Activated CD8-positive, alpha-beta memory T cell treated with anti-CD3 and anti-CD28 coated beads for 36 hours (primary cell): ENCODE measurements around the gene WASF3. TPM values are rescaled to one million over a fixed set of nuclear protein-coding genes. Genes with fewer than 3 reads are reported as not detected.

Experiments used
- CTCF ChIA-PET: fragments of 350-600 bp; sonication (Branson Sonifier 250); formaldehyde crosslinking; loops from one replicate; lab custom pipeline; 2021; ENCODE audit warnings: antibody characterized with exemption; lab: Charles Lee
- POLR2A ChIA-PET: fragments of 350-600 bp; sonication (Branson Sonifier 250); formaldehyde crosslinking; loops from one replicate; lab custom pipeline; 2021; ENCODE audit warnings: antibody characterized with exemption; lab: Charles Lee
- total RNA-seq, 2 experiments: library from RNA; stranded (reverse); gene quantifications; one replicate each; pipeline ENCODE4 v1.2.3, GENCODE V29; 2021

The WASF3 gene
- total RNA-seq, 2 experiments from 2014 or later: 0.06 to 0.08 TPM

DNA sequence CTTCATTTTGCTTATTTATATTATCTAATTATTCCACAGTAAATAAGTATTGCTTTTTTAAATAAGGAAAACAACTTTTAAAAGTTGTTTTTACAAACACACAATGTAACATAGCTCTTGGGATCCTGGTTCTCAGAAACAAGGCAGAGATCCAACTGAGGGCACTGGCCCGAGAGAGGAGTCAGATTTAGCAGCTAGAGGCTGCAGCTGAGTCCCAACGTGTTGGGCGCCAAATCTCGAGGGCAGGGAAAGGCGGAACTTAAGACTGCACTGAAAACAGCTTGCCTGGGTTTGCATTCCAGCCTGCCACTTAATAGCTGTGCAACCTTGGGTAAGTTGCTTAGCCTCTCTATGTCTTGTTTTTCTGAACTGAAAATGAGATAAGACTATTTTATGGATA lies 16.4 kb upstream of the WASF3 start:
- POLR2A ChIA-PET: no interaction called here

DNA sequence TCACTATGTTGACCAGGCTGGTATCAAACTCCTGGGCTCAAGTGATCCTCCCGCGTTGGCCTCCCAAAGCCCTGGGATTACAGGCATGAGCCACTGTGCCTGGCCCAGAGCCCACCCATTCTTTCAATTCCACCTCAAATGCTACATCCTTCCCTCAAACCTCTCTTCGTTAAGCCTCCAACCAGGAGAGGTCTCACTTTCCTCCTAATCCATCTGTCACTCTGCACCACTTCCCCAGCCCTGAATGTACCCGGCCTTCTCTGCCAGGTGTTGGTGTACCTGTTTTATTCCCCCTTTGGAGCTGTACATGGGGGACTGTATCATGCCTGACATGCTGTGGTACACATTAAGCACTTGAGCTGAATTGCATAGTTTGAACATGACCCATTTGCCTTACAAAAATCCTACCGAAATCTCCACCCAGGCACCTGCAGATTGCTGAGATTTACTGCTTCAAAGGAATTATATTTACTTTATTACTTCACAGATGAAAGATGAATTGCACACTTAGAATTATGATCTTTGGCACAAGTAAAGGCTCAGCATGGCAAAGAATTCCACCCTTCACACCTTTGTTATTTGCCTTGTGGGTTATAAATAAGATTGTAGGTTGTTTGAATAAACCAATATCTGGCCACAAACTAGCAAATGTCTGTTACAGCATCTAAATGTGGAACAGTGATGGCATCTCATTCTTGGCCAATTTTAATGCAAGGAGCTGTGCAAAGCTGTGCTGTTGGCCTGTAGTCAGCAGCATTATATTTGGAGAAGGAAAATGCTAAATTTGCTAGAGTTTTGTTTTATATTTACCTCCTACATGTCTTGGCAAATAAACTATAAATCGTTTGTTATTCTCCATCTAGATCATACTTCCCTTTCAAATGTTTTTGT lies 15.6 kb upstream of the WASF3 start:
- POLR2A ChIA-PET: no interaction called here
- CTCF ChIA-PET: no interaction called here

More for the DNA sequence above, 16.4 kb upstream of the WASF3 start:
- CTCF ChIA-PET: no interaction called here

DNA sequence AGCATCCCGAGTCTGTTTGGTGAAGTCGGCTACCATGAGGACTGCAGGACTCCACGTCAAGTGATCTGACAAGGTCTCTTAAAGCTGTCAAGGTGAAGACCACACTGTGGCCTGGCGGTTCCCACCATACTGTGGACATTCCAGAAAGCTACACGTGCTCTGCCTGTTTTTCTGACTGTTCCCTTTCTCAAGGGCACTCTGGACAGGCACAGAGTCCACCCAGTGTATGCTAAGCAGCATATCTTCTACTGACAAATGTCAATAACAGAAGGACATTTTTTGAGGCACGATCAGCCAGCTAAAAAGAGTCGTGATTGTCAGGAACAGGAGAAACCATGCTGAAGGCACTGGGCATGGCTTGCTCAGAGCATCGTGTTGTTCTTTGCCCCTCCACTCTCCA lies 12.8 kb upstream of the WASF3 start:
- ChIA-PET POLR2A (no interaction called here), CTCF (no interaction called here)

DNA sequence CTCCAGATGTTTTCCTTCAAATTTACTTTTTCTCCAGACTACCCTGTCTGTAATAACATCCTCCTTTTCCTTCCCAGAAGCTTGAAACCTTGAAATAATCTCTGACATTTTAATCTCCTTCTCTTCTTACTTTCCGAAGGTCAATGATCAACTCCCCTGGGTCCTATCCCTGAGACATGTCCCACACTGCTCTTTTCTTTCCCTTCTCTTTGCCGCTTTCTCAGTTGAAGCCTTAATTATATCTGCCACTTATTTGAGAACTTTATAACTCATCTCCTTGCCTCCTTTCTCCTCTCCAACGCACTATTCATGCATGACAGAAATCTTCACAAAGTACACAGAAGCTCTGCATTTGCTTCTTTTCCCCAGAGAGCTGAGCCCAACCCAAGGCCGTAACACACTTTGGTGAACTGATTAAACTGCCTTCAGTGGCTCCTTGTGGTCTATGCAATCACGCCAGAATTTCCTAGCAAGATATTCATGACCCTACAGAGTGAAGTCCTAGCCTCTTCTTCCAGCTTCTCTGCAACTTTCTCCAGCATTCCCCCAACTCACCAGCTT lies 9.2 kb upstream of the WASF3 start:
- ChIA-PET CTCF (no interaction called here), POLR2A (no interaction called here)

DNA sequence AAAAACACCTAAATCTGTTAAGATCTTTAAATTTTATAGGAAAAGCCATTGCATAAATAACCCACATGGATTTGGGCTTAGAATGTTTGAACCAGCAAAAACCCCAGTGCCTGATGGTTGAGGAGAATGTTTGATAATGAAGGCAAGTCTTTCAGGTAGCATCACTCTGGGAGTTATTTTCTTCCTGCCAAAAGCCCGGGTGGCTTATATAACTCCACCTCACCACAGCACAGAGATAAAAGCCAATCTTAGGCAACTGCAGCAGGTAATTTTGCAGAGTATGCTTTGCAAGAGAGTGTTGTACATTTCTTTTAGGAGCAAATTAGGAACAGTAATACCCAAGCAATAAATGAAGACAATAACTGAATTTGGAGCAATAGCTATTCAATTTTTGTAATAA lies 7.8 kb upstream of the WASF3 start:
- ChIA-PET POLR2A (no interaction called here), CTCF (no interaction called here)

DNA sequence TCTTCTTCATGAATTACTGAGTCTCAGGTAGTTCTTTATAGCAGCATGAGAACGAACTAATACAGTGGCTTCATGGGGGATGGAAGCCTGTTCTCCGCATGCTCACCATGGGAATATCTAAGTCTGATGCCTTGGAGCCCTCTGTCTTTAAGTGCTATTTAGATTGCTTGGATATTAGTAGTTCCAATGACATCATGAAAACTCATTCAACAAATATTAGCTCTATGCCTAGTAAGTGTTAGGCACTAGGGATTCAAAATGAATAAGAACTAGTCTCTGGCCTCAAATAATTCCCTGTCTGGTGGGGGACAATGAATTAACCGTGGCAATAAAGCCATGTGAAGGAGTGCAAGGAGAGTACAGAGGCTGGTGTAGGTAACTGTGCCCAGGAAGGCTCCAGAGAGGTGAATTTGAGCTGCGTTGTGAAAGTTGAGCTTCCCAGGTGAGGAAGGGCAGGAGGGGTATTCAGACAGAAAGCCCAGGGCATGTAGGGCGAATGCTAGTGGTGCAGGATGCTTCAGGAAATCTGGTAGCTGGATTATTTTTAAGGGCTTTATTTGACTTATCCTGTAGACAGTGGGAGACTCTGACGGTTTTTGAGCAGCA lies 6.1 kb upstream of the WASF3 start:
- POLR2A ChIA-PET: no interaction called here
- CTCF ChIA-PET: no interaction called here

DNA sequence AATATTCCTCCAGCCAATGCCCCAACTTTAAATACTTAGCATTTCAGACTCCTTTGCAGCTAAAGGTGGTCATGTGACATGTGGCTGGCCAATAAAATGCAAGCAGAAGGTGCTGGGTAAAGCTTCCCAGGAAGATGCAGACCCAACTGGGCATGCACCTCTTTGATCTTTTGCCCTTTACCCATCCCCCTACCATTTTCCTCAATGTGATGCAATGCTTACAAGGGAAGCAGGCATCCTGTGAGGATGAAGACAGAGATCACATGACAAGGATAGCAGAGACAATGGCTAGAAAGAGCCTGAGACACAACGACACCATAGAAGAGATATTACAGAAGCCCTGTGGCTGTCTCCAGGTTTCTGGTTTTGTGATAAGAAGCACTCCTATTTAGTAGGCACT lies 2.1 kb upstream of the WASF3 start:
- POLR2A ChIA-PET: no interaction called here

DNA sequence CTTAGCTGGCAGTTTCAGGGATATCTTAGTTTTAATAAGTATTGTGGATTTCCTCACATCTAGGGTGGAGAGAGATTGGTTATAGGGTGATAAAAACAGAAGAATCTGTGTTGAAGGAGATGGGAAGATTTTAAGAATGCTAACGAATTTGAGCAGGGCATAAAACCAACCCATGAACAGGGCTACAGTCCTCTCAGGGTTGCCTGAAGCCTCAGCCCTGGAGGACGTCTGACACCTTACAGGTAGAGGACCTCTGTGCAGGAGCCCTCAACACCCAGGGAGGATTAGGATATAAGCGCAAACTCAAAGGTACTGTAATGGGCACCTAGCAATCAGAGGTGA lies 461 bp upstream of the WASF3 start:
- POLR2A ChIA-PET: no interaction called here
- CTCF ChIA-PET: interaction anchor here (0.7 kb wide), 1 partner anchor 47 kb away, joined by 4 read pairs; no protein-coding TSS in a partner anchor

More for the DNA sequence above, 2.1 kb upstream of the WASF3 start:
- CTCF ChIA-PET: no interaction called here

DNA sequence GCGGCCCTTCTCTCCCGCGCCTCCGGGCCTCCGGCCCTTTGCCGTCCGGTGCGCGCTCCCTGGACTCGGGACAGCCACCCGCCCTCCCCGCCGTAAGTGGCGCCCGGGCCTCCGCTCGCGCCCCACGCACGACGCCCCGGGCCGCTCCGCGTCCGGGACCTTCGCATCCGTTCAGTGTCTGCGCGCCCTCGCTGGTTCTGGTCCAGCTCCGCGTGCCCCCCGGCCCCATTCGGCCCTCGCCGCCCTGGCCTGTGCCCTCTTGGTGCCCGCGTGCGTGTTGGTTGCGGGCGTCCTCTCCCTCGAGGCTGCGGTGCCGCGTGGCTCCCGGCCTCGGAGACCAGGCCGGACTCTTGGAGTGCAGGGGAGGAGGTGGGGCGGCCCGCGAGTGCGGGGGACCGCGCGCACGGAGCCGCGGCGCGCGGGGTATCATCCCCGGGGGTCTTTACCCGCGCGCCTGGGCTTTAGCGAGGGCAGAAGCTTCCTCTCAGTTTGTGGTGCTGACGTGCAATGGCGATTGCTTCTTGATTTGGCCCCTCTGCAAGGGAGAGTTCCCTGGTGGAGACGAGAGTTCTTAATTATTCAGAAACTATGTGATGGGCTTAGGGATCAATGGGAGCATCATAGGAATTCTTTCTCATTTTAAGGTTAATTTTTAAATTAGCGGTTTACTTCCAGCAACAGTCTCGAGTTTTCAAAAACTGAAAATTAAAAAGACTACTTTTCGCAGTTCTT lies 757 bp downstream of the WASF3 start:
- CTCF ChIA-PET: no interaction called here
- POLR2A ChIA-PET: interaction anchor here (0.6 kb wide), 1 partner anchor 423 kb away, joined by 4 read pairs; no protein-coding TSS in a partner anchor

DNA sequence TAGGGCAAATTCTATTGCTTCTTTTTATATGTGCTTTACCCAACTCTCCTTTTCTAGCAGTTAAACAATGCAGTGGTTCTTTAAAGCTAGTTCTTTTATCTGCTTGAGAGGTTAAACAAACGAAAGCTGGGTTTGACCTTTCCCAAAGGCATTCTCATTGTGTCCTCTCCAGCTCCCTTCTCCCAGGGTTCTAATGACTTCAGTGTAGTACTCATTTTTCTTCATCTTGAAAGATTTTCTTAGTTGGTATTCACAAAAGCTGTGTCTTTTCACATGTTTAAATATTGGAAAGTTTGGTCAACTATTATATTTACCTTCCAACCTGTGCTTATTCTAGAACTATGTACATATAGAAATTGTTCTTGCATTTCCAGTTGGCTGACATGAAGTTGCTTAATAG lies 1.5 kb downstream of the WASF3 start:
- ChIA-PET POLR2A (interaction anchor here (0.6 kb wide), 1 partner anchor 424 kb away, joined by 4 read pairs; no protein-coding TSS in a partner anchor), CTCF (no interaction called here)

DNA sequence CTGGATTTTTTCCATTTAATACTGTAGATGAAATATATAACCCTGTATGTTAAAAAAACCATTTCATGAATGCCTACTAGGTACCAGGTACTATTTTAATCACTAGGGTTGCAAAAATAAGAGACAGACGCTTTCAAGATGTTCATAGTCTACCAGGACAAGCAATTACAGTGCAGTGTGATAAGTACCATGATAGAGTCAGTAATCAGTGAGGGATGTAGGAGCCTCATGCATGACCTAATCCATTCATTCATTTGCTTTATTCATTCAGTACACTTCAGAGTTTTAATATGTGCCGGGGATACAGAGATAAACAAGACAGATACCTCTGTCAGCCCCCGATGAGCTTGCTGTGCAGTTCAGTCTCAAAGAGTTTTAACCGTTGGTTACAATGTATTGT lies 3.0 kb downstream of the WASF3 start:
- CTCF ChIA-PET: no interaction called here
- POLR2A ChIA-PET: no interaction called here

DNA sequence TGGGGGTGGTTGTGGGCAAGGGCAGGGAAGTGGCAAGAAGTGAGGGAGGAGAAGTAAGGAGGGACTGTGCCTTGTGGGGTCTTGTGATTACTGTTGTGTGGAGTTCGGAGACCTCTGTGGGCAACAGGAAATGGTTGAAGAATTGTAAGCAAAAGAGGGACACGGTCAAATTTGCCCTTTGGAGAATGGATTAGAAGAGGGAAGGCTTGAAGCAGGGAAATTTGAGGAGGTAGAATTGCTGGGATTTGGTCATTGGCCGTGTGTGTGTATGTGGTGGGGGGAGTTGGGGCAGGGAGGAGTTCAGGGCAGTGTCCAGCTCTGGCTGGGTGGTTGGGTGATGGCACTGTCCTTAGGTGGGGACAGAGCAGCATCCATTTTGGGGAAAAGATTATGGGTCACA lies 3.6 kb downstream of the WASF3 start:
- CTCF ChIA-PET: no interaction called here
- POLR2A ChIA-PET: no interaction called here

DNA sequence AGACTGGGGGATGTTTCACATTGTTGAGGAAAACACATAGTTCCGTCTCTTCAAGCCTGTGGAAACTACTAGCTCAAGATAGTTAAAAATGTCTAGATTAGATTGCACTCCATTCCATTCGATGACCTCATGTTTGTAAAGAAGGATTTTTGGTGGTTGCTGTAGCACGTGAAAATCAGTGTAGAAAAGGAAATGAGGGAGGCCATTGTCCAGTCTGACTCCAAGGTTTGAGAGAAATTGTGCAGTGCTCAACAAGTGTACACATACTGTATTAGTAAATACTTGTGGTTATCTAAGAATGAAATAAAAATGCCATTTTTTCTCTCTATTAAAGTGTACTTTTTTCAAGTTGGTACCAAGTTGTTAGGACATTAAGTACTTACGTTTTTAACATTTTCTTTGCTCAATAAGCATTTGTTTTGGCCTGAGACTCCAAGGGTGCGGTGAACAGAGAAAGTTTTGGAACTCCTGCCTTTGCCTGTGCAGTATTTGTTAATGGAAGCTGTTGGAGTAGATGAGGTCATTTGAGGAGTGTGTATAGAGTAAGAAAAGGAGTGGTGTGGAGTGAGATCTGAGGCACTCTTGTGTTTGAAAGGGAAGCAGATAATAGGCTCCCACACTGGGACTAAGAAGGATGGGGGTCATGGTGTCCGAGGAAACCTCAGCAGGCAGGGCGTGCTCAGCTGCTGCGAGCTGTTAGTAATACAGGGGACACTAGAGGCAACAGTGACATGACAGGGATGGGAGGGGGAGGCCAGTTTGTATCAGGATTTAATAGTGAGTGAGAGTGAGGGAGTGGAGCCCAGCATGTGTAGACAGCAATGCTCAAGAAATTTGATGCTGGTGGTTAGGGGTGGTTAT lies 4.4 kb downstream of the WASF3 start:
- POLR2A ChIA-PET: no interaction called here
- CTCF ChIA-PET: no interaction called here

DNA sequence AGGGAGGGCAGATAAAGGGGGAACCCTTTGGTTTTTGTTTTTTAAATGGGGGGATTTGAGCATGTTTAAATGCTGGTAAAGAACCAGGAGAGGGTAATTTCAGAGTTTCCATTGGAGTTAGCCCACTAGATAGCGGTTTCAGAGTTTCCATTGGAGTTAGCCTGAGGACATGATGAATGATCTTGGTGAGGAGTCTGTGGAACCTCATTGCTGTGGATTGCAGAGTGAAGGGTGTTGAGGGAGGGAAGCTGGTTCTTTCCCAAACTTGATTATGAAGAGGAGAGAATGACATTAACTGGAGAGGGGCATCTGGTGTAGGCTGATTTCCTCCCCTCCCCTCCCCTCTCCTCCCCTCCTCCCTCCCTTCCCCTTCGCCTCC lies 5.0 kb downstream of the WASF3 start:
- CTCF ChIA-PET: no interaction called here
- POLR2A ChIA-PET: no interaction called here

DNA sequence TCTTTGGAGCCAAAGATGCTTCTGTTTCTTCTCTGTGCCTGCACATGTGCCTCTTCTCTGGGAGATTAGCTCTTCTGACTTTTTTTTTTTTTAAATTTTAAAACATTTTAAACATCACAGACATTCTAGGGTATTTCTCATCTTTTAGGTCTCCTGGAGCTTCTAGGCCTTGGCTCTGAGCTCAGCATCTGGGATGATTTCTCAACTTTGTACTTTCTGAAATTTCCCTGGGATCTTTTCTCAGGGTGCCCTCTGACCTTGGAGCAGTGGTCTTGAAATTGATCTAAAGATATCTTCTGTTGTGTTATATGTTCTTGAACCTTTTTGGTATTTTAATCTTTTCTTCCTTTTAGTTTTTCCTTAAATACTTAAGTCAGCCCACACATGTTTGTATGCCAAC lies 6.2 kb downstream of the WASF3 start:
- POLR2A ChIA-PET: no interaction called here
- CTCF ChIA-PET: no interaction called here

DNA sequence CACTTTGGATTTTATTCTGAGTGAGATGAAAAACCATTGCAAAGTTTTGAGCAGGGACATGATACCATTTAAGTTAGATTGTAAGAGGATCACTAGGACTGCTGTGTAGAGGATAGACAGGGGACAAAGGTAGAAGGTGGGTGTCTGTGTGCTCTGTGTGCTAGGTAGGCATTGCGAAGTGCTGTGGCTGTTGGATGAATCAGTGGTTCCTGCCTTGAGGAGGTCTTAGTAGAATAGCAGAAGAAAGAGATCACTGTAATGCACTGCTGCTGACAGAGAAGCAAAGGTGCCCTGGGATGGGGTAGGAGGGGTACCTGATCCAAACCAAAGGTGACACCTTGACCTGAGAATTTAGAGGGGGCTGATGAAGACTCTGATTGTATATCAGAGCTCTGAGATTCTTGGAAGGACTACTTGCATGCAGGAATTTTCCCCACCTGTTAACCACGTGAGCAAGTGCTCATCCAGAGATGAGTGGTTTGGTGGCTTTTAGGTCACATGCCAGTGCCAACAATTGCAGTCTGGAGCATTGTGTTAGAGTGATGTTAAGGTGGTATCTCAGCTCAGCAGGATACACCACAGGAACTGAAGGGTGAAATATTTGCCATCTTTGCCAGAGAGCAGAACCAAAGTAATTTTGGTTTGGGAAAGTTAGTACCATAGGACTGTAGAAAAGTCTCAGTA lies 10.8 kb downstream of the WASF3 start:
- ChIA-PET CTCF (no interaction called here), POLR2A (no interaction called here)

DNA sequence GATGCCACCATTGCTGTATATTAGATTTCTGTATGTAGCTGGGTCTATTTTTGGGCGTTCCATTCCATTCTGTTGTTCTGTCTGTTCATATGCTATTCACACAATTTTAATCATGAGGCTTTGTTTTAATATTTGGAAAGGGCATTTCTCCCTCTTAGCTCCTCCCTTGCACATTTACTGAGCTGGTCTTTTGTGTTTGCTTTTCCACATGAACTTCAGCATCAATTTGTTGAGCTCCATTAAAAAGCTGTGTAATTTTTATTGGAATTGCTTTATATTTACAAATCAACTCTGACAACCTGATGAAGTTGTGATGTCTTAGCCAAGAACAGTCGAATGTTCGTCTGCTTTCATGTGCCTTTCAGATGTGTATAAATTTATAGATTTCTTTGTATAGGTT lies 14.0 kb downstream of the WASF3 start:
- ChIA-PET CTCF (no interaction called here), POLR2A (no interaction called here)

DNA sequence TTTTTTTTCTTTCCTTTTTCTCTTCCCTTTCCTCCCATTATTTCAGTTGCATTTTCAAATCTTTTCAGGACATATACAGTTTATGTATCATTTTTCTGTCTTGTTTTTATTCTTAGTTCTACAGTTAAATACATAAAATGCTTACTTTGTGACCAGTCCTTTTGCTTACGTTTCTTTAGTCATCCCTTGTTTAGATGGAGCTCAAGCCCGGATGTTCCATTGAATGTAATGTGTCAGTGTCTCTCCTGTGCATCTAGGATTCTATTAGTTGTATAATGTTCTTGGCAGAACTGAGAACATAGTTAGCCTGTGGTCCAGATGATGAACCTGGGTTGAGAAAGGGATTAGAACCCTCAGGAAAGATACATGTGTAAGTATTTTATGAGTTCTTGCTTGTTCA lies 17.8 kb downstream of the WASF3 start:
- CTCF ChIA-PET: no interaction called here
- POLR2A ChIA-PET: interaction anchor here (0.5 kb wide), 1 partner anchor 10 kb away, joined by 5 read pairs; no protein-coding TSS in a partner anchor

DNA sequence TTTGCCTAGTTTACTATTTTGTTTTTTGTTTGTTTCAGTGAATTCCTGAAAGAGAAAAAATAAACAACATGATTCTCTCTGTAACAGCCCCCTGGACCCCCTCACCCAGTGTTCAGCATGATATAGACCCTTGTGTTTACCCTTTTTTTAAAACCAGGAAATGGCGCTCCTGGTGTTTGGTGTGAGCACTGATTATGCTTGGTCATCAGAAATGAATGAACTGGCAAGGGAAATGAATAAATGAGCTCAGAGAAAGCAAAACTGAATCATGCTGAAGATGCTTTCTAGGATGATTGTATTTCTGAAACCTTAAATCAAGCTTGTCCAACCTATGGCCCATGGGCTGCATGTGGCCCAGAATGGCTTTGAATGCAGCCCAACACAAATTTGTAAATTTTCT lies 22.1 kb downstream of the WASF3 start:
- ChIA-PET CTCF (no interaction called here), POLR2A (no interaction called here)
